PC-9 (cell line): ENCODE measurements around the gene ASMT. TPM values are rescaled to one million over a fixed set of nuclear protein-coding genes. Genes with fewer than 3 reads are reported as not detected.

Experiments used
- BruUV-seq: library from RNA; stranded (reverse); fragments of 400-500 nt; replicated peaks from 2 replicates; lab custom pipeline; 2021; lab: Mats Ljungman, UMichigan
- CTCF ChIA-PET: fragments of 300-600 bp; sonication (Branson Sonifier 250); formaldehyde crosslinking; loops from one replicate; lab custom pipeline; 2022; ENCODE audit warnings: antibody characterized with exemption; lab: Charles Lee
- POLR2A ChIA-PET: fragments of 300-600 bp; sonication (Branson Sonifier 250); formaldehyde crosslinking; loops from one replicate; lab custom pipeline; 2022; ENCODE audit warnings: antibody characterized with exemption; ENCODE audit not compliant: unreplicated experiment; lab: Charles Lee
- DNase-seq, 2 experiments: peaks; one replicate each; pipeline versions ENCODE4 v3.0.0 to v3.0.0-alpha.2; 2015 to 2022; ENCODE audit warnings: mixed read lengths in 1 of 2
- H2AFZ ChIP-seq: fragments of 200-600 bp; sonication (generic); 2 replicates; pipeline ENCODE4 v1.8.1; 2017; ENCODE audit warnings: antibody characterized with exemption
- H3F3A ChIP-seq: fragments of 200-600 bp; sonication (generic); 2 replicates; pipeline ENCODE4 v1.8.1; 2017; ENCODE audit warnings: antibody characterized with exemption, mild to moderate bottlenecking, low read depth; ENCODE audit not compliant: insufficient read depth
- H3K27ac ChIP-seq: fragments of 200-600 bp; sonication (generic); 2 replicates; pipeline ENCODE4 v1.6.1; 2016; ENCODE audit warnings: mixed run types
- H3K27me3 ChIP-seq: fragments of 200-600 bp; sonication (generic); 2 replicates; pipeline ENCODE4 v1.6.1; 2016; ENCODE audit warnings: low read depth, mixed run types; ENCODE audit not compliant: insufficient read depth
- H3K36me3 ChIP-seq: fragments of 200-600 bp; sonication (generic); 2 replicates; pipeline ENCODE4 v1.6.1; 2016; ENCODE audit warnings: low read depth, mixed run types
- H3K4me1 ChIP-seq: fragments of 200-600 bp; sonication (generic); replicated peaks from 2 replicates; pipeline ENCODE4 v1.6.1; 2016; ENCODE audit warnings: mixed run types; ENCODE audit not compliant: insufficient read depth
- H3K4me2 ChIP-seq: fragments of 200-600 bp; sonication (generic); 2 replicates; pipeline ENCODE4 v1.6.1; 2017; ENCODE audit warnings: mixed run types
- H3K4me3 ChIP-seq: fragments of 200-600 bp; sonication (generic); 2 replicates; pipeline ENCODE4 v1.6.1; 2016; ENCODE audit warnings: mixed run types
- H3K79me2 ChIP-seq: fragments of 200-600 bp; sonication (generic); 2 replicates; pipeline ENCODE4 v1.6.1; 2017; ENCODE audit warnings: low read depth, mixed run types
- H3K9me2 ChIP-seq: fragments of 200-600 bp; sonication (generic); 2 replicates; pipeline ENCODE4 v1.8.1; 2017; ENCODE audit warnings: mild to moderate bottlenecking; ENCODE audit not compliant: insufficient read depth
- H3K9me3 ChIP-seq: fragments of 200-600 bp; sonication (generic); 2 replicates; pipeline ENCODE4 v1.8.1; 2016; ENCODE audit warnings: low read depth; ENCODE audit not compliant: insufficient read depth
- H4K20me1 ChIP-seq: fragments of 200-600 bp; sonication (generic); 2 replicates; pipeline ENCODE4 v1.8.1; 2017; ENCODE audit not compliant: insufficient read depth
- CTCF ChIP-seq: fragments of 200-600 bp; sonication (generic); conservative IDR thresholded peaks from 2 replicates; pipeline ENCODE4 v1.6.1; 2017; ENCODE audit warnings: mixed run types, antibody characterized with exemption, mild to moderate bottlenecking, moderate library complexity
- EZH2 ChIP-seq: fragments of 200-600 bp; sonication (generic); IDR thresholded peaks from 2 replicates; pipeline ENCODE4 v1.8.0; 2017; ENCODE audit warnings: antibody characterized with exemption, low read depth
- intact Hi-C: fragments of 100-400 bp; cut with micrococcal nuclease; formaldehyde crosslinking; loops from one replicate; pipeline ENCODE4 v1.10.0; 2022; ENCODE audit not compliant: unreplicated experiment
- total RNA-seq: library from RNA; stranded (reverse); gene quantifications from 2 replicates; pipeline ENCODE4 v1.2.3, GENCODE V29; 2021

ASMT gene
- total RNA-seq, 1 experiment from 2014 or later = not detected

- H3K9me2 ChIP-seq = no peaks in the 10 kb centered on the region
- H3K79me2 ChIP-seq = peaks cover 22% of the 10 kb centered on the region
- no peak overlapping the region for H3K27ac ChIP-seq
- H3K4me1 ChIP-seq = no peaks in the 10 kb centered on the region
- no peak overlapping the region for H3K4me3 ChIP-seq
- H2AFZ ChIP-seq = no peak overlapping the region
- no peaks in the 10 kb centered on the region; the same call in 1 of the 2 replicates for H3F3A ChIP-seq
- ChIA-PET CTCF (no interaction called here), POLR2A (no interaction called here)
- DNase-seq = no peak
- no peaks in the 10 kb centered on the region for H3K27me3 ChIP-seq
- peaks cover 46% of the 10 kb centered on the region for H4K20me1 ChIP-seq
- BruUV-seq = no TSS peak
- TF ChIP-seq CTCF = no peak
- TF ChIP-seq EZH2 = no peak
- H3K4me2 ChIP-seq = no peak overlapping the region
- no peaks in the 10 kb centered on the region for H3K9me3 ChIP-seq
- H3K36me3 ChIP-seq = peaks cover 5% of the 10 kb centered on the region; the same call in 1 of the 2 replicates
- intact Hi-C loops = no loop called here
These were observed 15.0 kb upstream of the ASMT start for GRCh38 chrX:1599791-1600405.

GRCh38 chrX:1600406-1601050 is 14.3 kb upstream of the ASMT start:
- H3K4me3 ChIP-seq = no peak overlapping the region
- peaks cover 48% of the 10 kb centered on the region for H4K20me1 ChIP-seq
- no TSS peak for BruUV-seq
- intact Hi-C loops = no loop called here
- H3K79me2 ChIP-seq = peaks cover 16% of the 10 kb centered on the region
- H3F3A ChIP-seq = no peaks in the 10 kb centered on the region; the same call in 1 of the 2 replicates
- no peak overlapping the region for H3K4me2 ChIP-seq
- TF ChIP-seq EZH2 (no peak), CTCF (no peak)
- DNase-seq = no peak
- no peaks in the 10 kb centered on the region for H3K9me3 ChIP-seq
- no peak overlapping the region for H3K27ac ChIP-seq
- ChIA-PET POLR2A (no interaction called here), CTCF (no interaction called here)
- no peaks in the 10 kb centered on the region for H3K9me2 ChIP-seq
- no peaks in the 10 kb centered on the region for H3K27me3 ChIP-seq
- H3K36me3 ChIP-seq = peaks cover 5% of the 10 kb centered on the region; the same call in 1 of the 2 replicates
- no peaks in the 10 kb centered on the region for H3K4me1 ChIP-seq
- H2AFZ ChIP-seq = no peak overlapping the region

- intact Hi-C loops = no loop called here
- Histone ChIP-seq H3F3A (no peaks in the 10 kb centered on the region; the same call in 1 of the 2 replicates), H2AFZ (no peak overlapping the region), H3K4me1 (no peaks in the 10 kb centered on the region), H3K4me3 (no peak overlapping the region), H3K27me3 (no peaks in the 10 kb centered on the region), H3K4me2 (no peak overlapping the region), H3K79me2 (0 out of 2 replicates have a peak, but pooled peaks cover 9% of the 10 kb centered on the region), H3K9me2 (no peaks in the 10 kb centered on the region), H4K20me1 (peaks cover 42% of the 10 kb centered on the region), H3K36me3 (peaks cover 5% of the 10 kb centered on the region; the same call in 1 of the 2 replicates), H3K27ac (no peak overlapping the region), H3K9me3 (no peaks in the 10 kb centered on the region)
- DNase-seq = no peak
- ChIA-PET CTCF (no interaction called here), POLR2A (no interaction called here)
- BruUV-seq = no TSS peak
- TF ChIP-seq CTCF (no peak), EZH2 (no peak)
These were observed 13.7 kb upstream of the ASMT start for GRCh38 chrX:1601051-1601767.
